Panc1 (cell line): ENCODE measurements around the gene CCNA2.

Source experiments
- POLR2AphosphoS5 ChIP-seq: IDR thresholded peaks from 2 replicates; pipeline ENCODE4 v1.6.1; 2012; ENCODE audit warnings: mild to moderate bottlenecking, low read depth, low read length, moderate library complexity
- TF ChIP-seq, protein P1 (sequence below): fragments of 450-650 bp; IDR thresholded peaks from 2 replicates; pipeline ENCODE4 v1.5.1; 2017; ENCODE audit warnings: mild to moderate bottlenecking

DNA sequence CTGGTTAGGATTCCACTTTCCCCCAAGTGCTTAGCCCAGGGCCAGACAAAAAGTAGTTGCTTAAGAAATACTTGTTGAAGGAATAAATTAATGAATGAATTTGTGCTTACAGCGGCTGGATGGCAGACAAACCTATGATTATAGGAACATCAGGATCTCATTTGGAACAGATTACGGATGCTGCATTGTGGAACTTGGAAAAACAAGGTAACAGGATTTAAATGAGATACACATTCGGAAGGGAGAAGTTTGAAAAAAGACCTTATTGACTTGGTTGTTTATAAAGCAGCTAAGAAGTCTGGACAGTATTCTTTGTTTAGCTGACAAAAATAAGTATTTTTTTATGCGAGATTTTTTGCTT, 22.0 kb downstream of the CCNA2 start:
- TF ChIP-seq, protein P1, sequence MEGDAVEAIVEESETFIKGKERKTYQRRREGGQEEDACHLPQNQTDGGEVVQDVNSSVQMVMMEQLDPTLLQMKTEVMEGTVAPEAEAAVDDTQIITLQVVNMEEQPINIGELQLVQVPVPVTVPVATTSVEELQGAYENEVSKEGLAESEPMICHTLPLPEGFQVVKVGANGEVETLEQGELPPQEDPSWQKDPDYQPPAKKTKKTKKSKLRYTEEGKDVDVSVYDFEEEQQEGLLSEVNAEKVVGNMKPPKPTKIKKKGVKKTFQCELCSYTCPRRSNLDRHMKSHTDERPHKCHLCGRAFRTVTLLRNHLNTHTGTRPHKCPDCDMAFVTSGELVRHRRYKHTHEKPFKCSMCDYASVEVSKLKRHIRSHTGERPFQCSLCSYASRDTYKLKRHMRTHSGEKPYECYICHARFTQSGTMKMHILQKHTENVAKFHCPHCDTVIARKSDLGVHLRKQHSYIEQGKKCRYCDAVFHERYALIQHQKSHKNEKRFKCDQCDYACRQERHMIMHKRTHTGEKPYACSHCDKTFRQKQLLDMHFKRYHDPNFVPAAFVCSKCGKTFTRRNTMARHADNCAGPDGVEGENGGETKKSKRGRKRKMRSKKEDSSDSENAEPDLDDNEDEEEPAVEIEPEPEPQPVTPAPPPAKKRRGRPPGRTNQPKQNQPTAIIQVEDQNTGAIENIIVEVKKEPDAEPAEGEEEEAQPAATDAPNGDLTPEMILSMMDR, result no peak
- no peak for TF ChIP-seq POLR2AphosphoS5
